ENCODE data around the gene STRADA. TPM values are rescaled to one million over a fixed set of nuclear protein-coding genes. Genes with fewer than 3 reads are reported as not detected.

Gene STRADA
- total and polyA plus RNA-seq, 9 of the 15 experiments (the other 6 are each of a cell fraction or from before 2014, with no cell fraction given), result 6.6 to 33.0 (median 20.5) TPM

DNA sequence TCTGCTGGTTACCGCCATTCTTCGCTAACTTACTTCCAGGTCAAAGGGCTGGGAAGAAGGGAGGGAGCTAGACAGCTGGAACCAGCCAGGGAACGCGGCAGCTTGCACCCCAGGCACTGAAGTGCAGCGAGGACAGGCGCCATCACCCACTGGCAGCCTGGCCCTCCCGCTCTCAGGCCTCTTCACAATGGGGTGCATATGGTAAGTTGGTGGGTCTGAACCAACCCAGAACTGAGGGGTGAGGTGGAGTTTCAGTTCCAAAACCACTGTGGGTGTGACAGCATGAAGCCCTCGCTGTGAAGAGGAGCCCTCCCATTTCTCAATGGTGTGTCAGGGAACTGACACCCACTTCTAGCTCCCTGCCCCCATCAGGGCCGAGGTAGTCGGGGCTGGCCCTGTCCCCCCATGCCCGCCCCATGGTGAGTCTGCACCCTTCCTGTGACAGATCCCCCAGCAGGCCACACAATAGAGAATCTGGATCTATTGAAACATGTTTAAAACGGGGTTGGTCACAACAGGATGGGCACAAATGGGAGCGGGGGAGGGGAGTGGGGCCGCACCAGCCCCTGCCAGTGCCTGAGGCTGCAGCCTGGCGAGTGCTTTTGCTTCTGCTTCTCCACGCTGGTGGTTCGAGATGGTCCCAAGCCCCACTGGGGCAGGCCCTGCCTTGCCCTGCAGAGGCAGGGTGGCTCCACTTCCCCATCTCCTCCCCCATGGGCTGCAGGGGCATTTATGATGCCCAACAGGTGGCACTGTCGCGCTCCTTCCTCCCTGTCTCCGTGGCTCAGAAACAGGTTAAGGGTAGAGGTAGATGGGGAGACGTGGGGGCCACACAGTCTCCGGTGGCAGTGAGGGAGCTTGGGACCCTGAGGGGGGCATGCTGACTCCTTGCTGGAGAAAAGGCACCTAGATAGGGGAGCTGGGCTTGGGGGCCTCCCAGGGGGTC lies 44.0 kb downstream of the STRADA start (continued):
- TF ChIP-seq, protein P1, sequence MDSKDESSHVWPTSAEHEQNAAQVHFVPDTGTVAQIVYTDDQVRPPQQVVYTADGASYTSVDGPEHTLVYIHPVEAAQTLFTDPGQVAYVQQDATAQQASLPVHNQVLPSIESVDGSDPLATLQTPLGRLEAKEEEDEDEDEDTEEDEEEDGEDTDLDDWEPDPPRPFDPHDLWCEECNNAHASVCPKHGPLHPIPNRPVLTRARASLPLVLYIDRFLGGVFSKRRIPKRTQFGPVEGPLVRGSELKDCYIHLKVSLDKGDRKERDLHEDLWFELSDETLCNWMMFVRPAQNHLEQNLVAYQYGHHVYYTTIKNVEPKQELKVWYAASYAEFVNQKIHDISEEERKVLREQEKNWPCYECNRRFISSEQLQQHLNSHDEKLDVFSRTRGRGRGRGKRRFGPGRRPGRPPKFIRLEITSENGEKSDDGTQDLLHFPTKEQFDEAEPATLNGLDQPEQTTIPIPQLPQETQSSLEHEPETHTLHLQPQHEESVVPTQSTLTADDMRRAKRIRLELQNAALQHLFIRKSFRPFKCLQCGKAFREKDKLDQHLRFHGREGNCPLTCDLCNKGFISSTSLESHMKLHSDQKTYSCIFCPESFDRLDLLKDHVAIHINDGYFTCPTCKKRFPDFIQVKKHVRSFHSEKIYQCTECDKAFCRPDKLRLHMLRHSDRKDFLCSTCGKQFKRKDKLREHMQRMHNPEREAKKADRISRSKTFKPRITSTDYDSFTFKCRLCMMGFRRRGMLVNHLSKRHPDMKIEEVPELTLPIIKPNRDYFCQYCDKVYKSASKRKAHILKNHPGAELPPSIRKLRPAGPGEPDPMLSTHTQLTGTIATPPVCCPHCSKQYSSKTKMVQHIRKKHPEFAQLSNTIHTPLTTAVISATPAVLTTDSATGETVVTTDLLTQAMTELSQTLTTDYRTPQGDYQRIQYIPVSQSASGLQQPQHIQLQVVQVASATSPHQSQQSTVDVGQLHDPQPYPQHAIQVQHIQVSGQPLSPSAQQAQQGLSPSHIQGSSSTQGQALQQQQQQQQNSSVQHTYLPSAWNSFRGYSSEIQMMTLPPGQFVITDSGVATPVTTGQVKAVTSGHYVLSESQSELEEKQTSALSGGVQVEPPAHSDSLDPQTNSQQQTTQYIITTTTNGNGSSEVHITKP (IDR thresholded peaks at IDR 0.05; ENCODE audit: partially characterized antibody), result peak; percentile 45
- TF ChIP-seq RHOXF2B (CRISPR knock-in tag; conservative IDR thresholded peaks at IDR 0.05) (no peak), ZNF584 (CRISPR knock-in tag; IDR thresholded peaks at IDR 0.05; ENCODE audit: low read depth) (no peak), OTX1 (CRISPR knock-in tag; IDR thresholded peaks at IDR 0.05) (no peak)
- TF ChIP-seq, protein P2, sequence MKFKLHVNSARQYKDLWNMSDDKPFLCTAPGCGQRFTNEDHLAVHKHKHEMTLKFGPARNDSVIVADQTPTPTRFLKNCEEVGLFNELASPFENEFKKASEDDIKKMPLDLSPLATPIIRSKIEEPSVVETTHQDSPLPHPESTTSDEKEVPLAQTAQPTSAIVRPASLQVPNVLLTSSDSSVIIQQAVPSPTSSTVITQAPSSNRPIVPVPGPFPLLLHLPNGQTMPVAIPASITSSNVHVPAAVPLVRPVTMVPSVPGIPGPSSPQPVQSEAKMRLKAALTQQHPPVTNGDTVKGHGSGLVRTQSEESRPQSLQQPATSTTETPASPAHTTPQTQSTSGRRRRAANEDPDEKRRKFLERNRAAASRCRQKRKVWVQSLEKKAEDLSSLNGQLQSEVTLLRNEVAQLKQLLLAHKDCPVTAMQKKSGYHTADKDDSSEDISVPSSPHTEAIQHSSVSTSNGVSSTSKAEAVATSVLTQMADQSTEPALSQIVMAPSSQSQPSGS (CRISPR knock-in tag; IDR thresholded peaks at IDR 0.05), result no peak

Data from K562 (cell line).